IMR-90 (cell line): ENCODE results near the gene RNF11. TPM values are rescaled to one million over a fixed set of nuclear protein-coding genes. Genes with fewer than 3 reads are reported as not detected.

ENCODE experiments used
- ATAC-seq: fragments of 200-7000 bp; cut with Tn5 transposase; 2 replicates; pipeline ENCODE4 v1.9.1; 2020; ENCODE audit warnings: low read depth, mild to moderate bottlenecking, moderate library complexity
- BruUV-seq: library from RNA; stranded (reverse); fragments of 400-500 nt; replicated peaks from 2 replicates; lab custom pipeline; 2021; lab: Mats Ljungman, UMichigan
- CTCF ChIA-PET: fragments of 300-600 bp; formaldehyde crosslinking; extraction: SDS; loops from one replicate; lab custom pipeline; 2021; ENCODE audit warnings: antibody characterized with exemption; lab: Yijun Ruan, JAX
- POLR2A ChIA-PET: fragments of 300-600 bp; sonication (Branson Sonifier 250); formaldehyde crosslinking; loops from one replicate; lab custom pipeline; 2022; ENCODE audit warnings: antibody characterized with exemption; ENCODE audit not compliant: unreplicated experiment; lab: Charles Lee
- DNase-seq: peaks from one replicate; pipeline ENCODE4 v3.0.0; 2013
- H2AFZ ChIP-seq: replicated peaks from 2 replicates; pipeline ENCODE3; 2013; ENCODE audit warnings: low read length, mild to moderate bottlenecking; ENCODE audit not compliant: poor library complexity
- H2AK5ac ChIP-seq: 2 replicates; pipeline ENCODE4 v1.6.1; 2013; ENCODE audit warnings: low read depth, low read length, inconsistent platforms
- H2AK9ac ChIP-seq: replicated peaks from 2 replicates; pipeline ENCODE3; 2013; ENCODE audit warnings: mild to moderate bottlenecking, low read depth, low read length, moderate library complexity; ENCODE audit not compliant: poor library complexity
- H2BK120ac ChIP-seq: 2 replicates; pipeline ENCODE4 v1.6.1; 2013; ENCODE audit warnings: low read depth, low read length, inconsistent platforms
- H2BK15ac ChIP-seq: 3 replicates; pipeline ENCODE4 v1.6.1; 2013; ENCODE audit warnings: low read depth, low read length, inconsistent platforms
- H2BK20ac ChIP-seq: 2 replicates; pipeline ENCODE4 v1.6.1; 2013; ENCODE audit warnings: low read depth, mild to moderate bottlenecking, inconsistent platforms, low read length, moderate library complexity
- H2BK5ac ChIP-seq: 2 replicates; pipeline ENCODE4 v1.6.1; 2013; ENCODE audit warnings: mild to moderate bottlenecking, low read depth, low read length, inconsistent platforms; ENCODE audit not compliant: poor library complexity, severe bottlenecking
- H3K14ac ChIP-seq: replicated peaks from 2 replicates; pipeline ENCODE4 v1.6.1; 2013; ENCODE audit warnings: low read depth, low read length, inconsistent platforms
- H3K18ac ChIP-seq: 2 replicates; pipeline ENCODE4 v1.6.1; 2013; ENCODE audit warnings: low read depth, low read length, control low read depth
- H3K23ac ChIP-seq: 2 replicates; pipeline ENCODE4 v1.6.1; 2013; ENCODE audit warnings: low read depth, low read length, inconsistent platforms
- H3K27ac ChIP-seq: 2 replicates; pipeline ENCODE4 v1.5.1; 2013; ENCODE audit warnings: mild to moderate bottlenecking, control low read depth, low read length; ENCODE audit not compliant: insufficient read depth
- H3K27me3 ChIP-seq: 2 replicates; pipeline ENCODE4 v1.6.1; 2013; ENCODE audit warnings: low read length; ENCODE audit not compliant: control insufficient read depth, insufficient read depth
- H3K36me3 ChIP-seq: 2 replicates; pipeline ENCODE4 v1.6.1; 2013; ENCODE audit warnings: low read length, mixed read lengths; ENCODE audit not compliant: control insufficient read depth, insufficient read depth
- H3K4ac ChIP-seq: 2 replicates; pipeline ENCODE4 v1.6.1; 2013; ENCODE audit warnings: low read depth, low read length, inconsistent platforms
- H3K4me1 ChIP-seq: 2 replicates; pipeline ENCODE4 v1.6.1; 2013; ENCODE audit warnings: low read length, mixed read lengths; ENCODE audit not compliant: control insufficient read depth, insufficient read depth
- H3K4me2 ChIP-seq: 2 replicates; pipeline ENCODE4 v1.6.1; 2013; ENCODE audit warnings: low read depth, mild to moderate bottlenecking, control low read depth, low read length, moderate library complexity
- H3K4me3 ChIP-seq: 2 replicates; pipeline ENCODE4 v1.5.1; 2013; ENCODE audit warnings: low read depth, mild to moderate bottlenecking, control low read depth, low read length, moderate library complexity; ENCODE audit not compliant: insufficient read depth
- H3K56ac ChIP-seq: 2 replicates; pipeline ENCODE4 v1.6.1; 2013; ENCODE audit warnings: low read length, inconsistent platforms; ENCODE audit not compliant: insufficient read depth; ENCODE audit errors: extremely low read depth
- H3K79me1 ChIP-seq, 2 experiments: 2 replicates each; pipeline ENCODE4 v1.6.1; 2013; ENCODE audit warnings: low read length in 2 of 2, inconsistent platforms in 1 of 2, low read depth in 1 of 2
- H3K9ac ChIP-seq: 2 replicates; pipeline ENCODE4 v1.6.1; 2013; ENCODE audit warnings: low read depth, low read length, control low read depth
- H3K9me1 ChIP-seq: 2 replicates; pipeline ENCODE4 v1.6.1; 2013; ENCODE audit warnings: low read length, inconsistent platforms; ENCODE audit not compliant: insufficient read depth
- H3K9me3 ChIP-seq: 2 replicates; pipeline ENCODE4 v1.6.1; 2013; ENCODE audit warnings: low read length; ENCODE audit not compliant: control insufficient read depth, insufficient read depth
- H4K20me1 ChIP-seq: 2 replicates; pipeline ENCODE4 v1.6.1; 2013; ENCODE audit warnings: low read length, inconsistent platforms; ENCODE audit not compliant: insufficient read depth
- H4K5ac ChIP-seq: 2 replicates; pipeline ENCODE4 v1.6.1; 2013; ENCODE audit warnings: mild to moderate bottlenecking, low read depth, low read length, control low read depth
- H4K8ac ChIP-seq, 2 experiments: 2 replicates each; pipeline ENCODE4 v1.6.1; 2013; ENCODE audit warnings: low read depth in 2 of 2, low read length in 2 of 2, control low read depth in 1 of 2, inconsistent platforms in 1 of 2
- H4K91ac ChIP-seq: 2 replicates; pipeline ENCODE4 v1.6.1; 2013; ENCODE audit warnings: low read depth, low read length, inconsistent platforms; ENCODE audit not compliant: insufficient read depth
- BHLHE40 ChIP-seq: fragments of 150-350 bp; IDR thresholded peaks from 2 replicates; pipeline ENCODE4 v1.6.1; 2016; ENCODE audit warnings: mild to moderate bottlenecking, low read depth, low read length
- CEBPB ChIP-seq: IDR thresholded peaks from 2 replicates; pipeline ENCODE4 v1.6.1; 2012; ENCODE audit warnings: low read depth, low read length, improper control_type of control experiment
- CHD1 ChIP-seq: IDR thresholded peaks from 2 replicates; pipeline ENCODE4 v1.6.1; 2012; ENCODE audit warnings: low read depth, low read length, improper control_type of control experiment
- FOS ChIP-seq: fragments of 150-350 bp; IDR thresholded peaks from 2 replicates; pipeline ENCODE4 v1.6.1; 2016; ENCODE audit warnings: low read depth, low read length
- MAFK ChIP-seq: IDR thresholded peaks from 2 replicates; pipeline ENCODE4 v1.6.1; 2012; ENCODE audit warnings: low read depth, low read length, improper control_type of control experiment
- MAZ ChIP-seq: IDR thresholded peaks from 2 replicates; pipeline ENCODE4 v1.6.1; 2012; ENCODE audit warnings: low read depth, mild to moderate bottlenecking, low read length, improper control_type of control experiment, moderate library complexity, borderline replicate concordance
- MXI1 ChIP-seq: IDR thresholded peaks from 2 replicates; pipeline ENCODE4 v1.6.1; 2012; ENCODE audit warnings: low read depth, mild to moderate bottlenecking, low read length, moderate library complexity, borderline replicate concordance
- NFE2L2 ChIP-seq: fragments of 150-350 bp; IDR thresholded peaks from 2 replicates; pipeline ENCODE4 v1.6.1; 2016; ENCODE audit warnings: low read depth, mild to moderate bottlenecking, low read length
- POLR2A ChIP-seq: IDR thresholded peaks from 2 replicates; pipeline ENCODE4 v1.6.1; 2012; ENCODE audit warnings: mild to moderate bottlenecking, low read depth, low read length
- RAD21 ChIP-seq: IDR thresholded peaks from 2 replicates; pipeline ENCODE4 v1.6.1; 2012; ENCODE audit warnings: low read length, improper control_type of control experiment
- RCOR1 ChIP-seq: IDR thresholded peaks from 2 replicates; pipeline ENCODE4 v1.6.1; 2012; ENCODE audit warnings: mild to moderate bottlenecking, low read length, improper control_type of control experiment; ENCODE audit not compliant: insufficient replicate concordance
- RFX5 ChIP-seq: IDR thresholded peaks from 2 replicates; pipeline ENCODE4 v1.8.0; 2012; ENCODE audit warnings: low read depth, mild to moderate bottlenecking, low read length, moderate library complexity
- SMC3 ChIP-seq: fragments of 150-350 bp; IDR thresholded peaks from 2 replicates; pipeline ENCODE4 v1.6.1; 2016; ENCODE audit warnings: low read depth, mild to moderate bottlenecking, antibody characterized with exemption, low read length, moderate library complexity
- WGBS, 2 experiments: methylation state at CpG; one replicate each; pipeline versions ENCODE4 v1.1.5 to v1.1.7; 2013; ENCODE audit warnings: missing lambda C conversion rate in 2 of 2; ENCODE audit not compliant: insufficient read length in 1 of 2; ENCODE audit errors: extremely low coverage in 2 of 2; 5-methylcytosine and 5-hydroxymethylcytosine counted together
- dilution Hi-C: fragments of 300-500 bp; cut with HindIII; formaldehyde crosslinking; loops from one replicate; pipeline ENCODE4 v1.14.3; 2018; ENCODE audit warnings: low sequenced_read_pairs; ENCODE audit not compliant: unreplicated experiment
- in situ Hi-C: fragments of 300-500 bp; cut with MboI; formaldehyde crosslinking; loops from 3 replicates; pipeline ENCODE4 v1.14.3; 2019; ENCODE audit warnings: low sequenced_read_pairs, inconsistent platforms, mixed read lengths
- intact Hi-C: fragments of 100-400 bp; cut with micrococcal nuclease; formaldehyde crosslinking; loops from 2 replicates; pipeline ENCODE4 v1.10.0; 2022
- polyA plus RNA-seq, 3 experiments: library from polyadenylated mRNA; depleted of rRNA; stranded (reverse); fragments of >200 nt; gene quantifications; 2 replicates each; pipeline ENCODE4 v1.2.3, GENCODE V29; 2012; ENCODE audit warnings: low replicate concordance in 1 of 3
- total RNA-seq: library from RNA; depleted of rRNA; stranded (reverse); fragments of >200 nt; gene quantifications from 2 replicates; pipeline ENCODE4 v1.2.3, GENCODE V29; 2012
- TF ChIP-seq, protein P1 (sequence below): fragments of 150-350 bp; IDR thresholded peaks from 2 replicates; pipeline ENCODE4 v1.6.1; 2016; ENCODE audit warnings: low read depth, mild to moderate bottlenecking, low read length, moderate library complexity, borderline replicate concordance
- TF ChIP-seq, protein P2 (sequence below): conservative IDR thresholded peaks from 2 replicates; pipeline ENCODE4 v1.5.1; 2012; ENCODE audit warnings: mild to moderate bottlenecking, low read depth, low read length, improper control_type of control experiment
- TF ChIP-seq, protein P3 (sequence below): fragments of 150-350 bp; IDR thresholded peaks from 2 replicates; pipeline ENCODE4 v1.6.1; 2017; ENCODE audit warnings: mild to moderate bottlenecking, antibody characterized with exemption, low read length, low read depth

The RNF11 gene
- total and polyA plus RNA-seq, 2 of the 4 experiments (the other 2 are of a cell fraction), result 63.3 to 64.1 TPM

DNA sequence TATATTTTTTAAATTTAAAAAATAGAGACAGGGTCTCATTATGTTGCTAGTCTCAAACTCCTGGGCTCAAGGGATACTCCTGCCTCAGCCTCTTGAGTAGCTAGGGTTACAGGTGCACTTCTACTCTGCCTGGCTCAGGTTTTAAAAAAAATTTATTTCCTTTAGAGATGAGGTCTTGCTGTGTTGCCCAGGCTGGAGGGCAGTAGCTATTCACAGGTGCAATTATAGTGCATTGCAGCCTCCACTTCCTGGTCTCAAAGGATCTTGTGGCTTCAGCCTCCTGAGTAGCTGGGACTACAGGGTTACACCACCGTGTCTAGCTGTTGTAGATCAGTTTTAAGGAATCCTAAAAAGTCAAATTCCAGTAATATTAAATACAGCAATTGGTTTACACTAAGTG, 5.0 kb downstream of the RNF11 start:
- no peak overlapping the region for H3K4me2 ChIP-seq
- no TSS peak for BruUV-seq

More for the DNA sequence above, 5.0 kb downstream of the RNF11 start:
- no peak overlapping the region for H3K27ac ChIP-seq
- H3K36me3 ChIP-seq, result no peaks in the 10 kb centered on the region
- DNase-seq (no peak), ATAC-seq (no peak)
- H4K5ac ChIP-seq, result no peak overlapping the region
- H3K9ac ChIP-seq, result no peak overlapping the region
- H4K91ac ChIP-seq, result no peak overlapping the region
- H3K9me1 ChIP-seq, result peaks cover 6% of the 10 kb centered on the region
- in situ Hi-C loops, result loop anchor here (5.0 kb wide), 1 partner anchor 49 kb away; no protein-coding TSS in a partner anchor
- H2AK9ac ChIP-seq, result no peak overlapping the region
- ChIA-PET CTCF (no interaction called here), POLR2A (no interaction called here)
- intact Hi-C loops, result no loop called here
- H4K20me1 ChIP-seq, result peaks cover 86% of the 10 kb centered on the region
- WGBS, 2 experiments, result no CpG with 5 or more reads among the region's 1 CpG
- no peak overlapping the region for H3K56ac ChIP-seq
- H3K27me3 ChIP-seq, result no peaks in the 10 kb centered on the region
- H3K23ac ChIP-seq, result no peak overlapping the region
- H2BK20ac ChIP-seq, result no peak overlapping the region
- no peak overlapping the region for H2AFZ ChIP-seq
- dilution Hi-C loops, result no loop called here
- TF ChIP-seq, protein P1, sequence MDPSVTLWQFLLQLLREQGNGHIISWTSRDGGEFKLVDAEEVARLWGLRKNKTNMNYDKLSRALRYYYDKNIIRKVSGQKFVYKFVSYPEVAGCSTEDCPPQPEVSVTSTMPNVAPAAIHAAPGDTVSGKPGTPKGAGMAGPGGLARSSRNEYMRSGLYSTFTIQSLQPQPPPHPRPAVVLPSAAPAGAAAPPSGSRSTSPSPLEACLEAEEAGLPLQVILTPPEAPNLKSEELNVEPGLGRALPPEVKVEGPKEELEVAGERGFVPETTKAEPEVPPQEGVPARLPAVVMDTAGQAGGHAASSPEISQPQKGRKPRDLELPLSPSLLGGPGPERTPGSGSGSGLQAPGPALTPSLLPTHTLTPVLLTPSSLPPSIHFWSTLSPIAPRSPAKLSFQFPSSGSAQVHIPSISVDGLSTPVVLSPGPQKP, result no peak
- TF ChIP-seq MAZ, result no peak
- no peak for TF ChIP-seq MXI1
- TF ChIP-seq MAFK, result no peak
- no peak for TF ChIP-seq RCOR1
- TF ChIP-seq, protein P2, sequence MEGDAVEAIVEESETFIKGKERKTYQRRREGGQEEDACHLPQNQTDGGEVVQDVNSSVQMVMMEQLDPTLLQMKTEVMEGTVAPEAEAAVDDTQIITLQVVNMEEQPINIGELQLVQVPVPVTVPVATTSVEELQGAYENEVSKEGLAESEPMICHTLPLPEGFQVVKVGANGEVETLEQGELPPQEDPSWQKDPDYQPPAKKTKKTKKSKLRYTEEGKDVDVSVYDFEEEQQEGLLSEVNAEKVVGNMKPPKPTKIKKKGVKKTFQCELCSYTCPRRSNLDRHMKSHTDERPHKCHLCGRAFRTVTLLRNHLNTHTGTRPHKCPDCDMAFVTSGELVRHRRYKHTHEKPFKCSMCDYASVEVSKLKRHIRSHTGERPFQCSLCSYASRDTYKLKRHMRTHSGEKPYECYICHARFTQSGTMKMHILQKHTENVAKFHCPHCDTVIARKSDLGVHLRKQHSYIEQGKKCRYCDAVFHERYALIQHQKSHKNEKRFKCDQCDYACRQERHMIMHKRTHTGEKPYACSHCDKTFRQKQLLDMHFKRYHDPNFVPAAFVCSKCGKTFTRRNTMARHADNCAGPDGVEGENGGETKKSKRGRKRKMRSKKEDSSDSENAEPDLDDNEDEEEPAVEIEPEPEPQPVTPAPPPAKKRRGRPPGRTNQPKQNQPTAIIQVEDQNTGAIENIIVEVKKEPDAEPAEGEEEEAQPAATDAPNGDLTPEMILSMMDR, result no peak
- no peak for TF ChIP-seq FOS
- TF ChIP-seq RAD21, result no peak
- TF ChIP-seq CEBPB, result no peak
- no peak for TF ChIP-seq SMC3
- TF ChIP-seq CHD1, result no peak
- no peak for TF ChIP-seq NFE2L2
- no peak for TF ChIP-seq POLR2A
- TF ChIP-seq RFX5, result no peak
- TF ChIP-seq BHLHE40, result no peak
- TF ChIP-seq, protein P3, sequence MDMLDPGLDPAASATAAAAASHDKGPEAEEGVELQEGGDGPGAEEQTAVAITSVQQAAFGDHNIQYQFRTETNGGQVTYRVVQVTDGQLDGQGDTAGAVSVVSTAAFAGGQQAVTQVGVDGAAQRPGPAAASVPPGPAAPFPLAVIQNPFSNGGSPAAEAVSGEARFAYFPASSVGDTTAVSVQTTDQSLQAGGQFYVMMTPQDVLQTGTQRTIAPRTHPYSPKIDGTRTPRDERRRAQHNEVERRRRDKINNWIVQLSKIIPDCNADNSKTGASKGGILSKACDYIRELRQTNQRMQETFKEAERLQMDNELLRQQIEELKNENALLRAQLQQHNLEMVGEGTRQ, result no peak
- H2BK5ac ChIP-seq, result no peak overlapping the region
- no peak overlapping the region for H3K4ac ChIP-seq
- H3K79me1 ChIP-seq, result peaks cover 0 to 62% of the 10 kb centered on the region in 2 experiments; a peak in 3 of 4 replicates
- no peaks in the 10 kb centered on the region for H3K9me3 ChIP-seq
- H3K14ac ChIP-seq, result no peak overlapping the region
- H2AK5ac ChIP-seq, result no peak overlapping the region
- H2BK120ac ChIP-seq, result no peak overlapping the region
- H3K4me3 ChIP-seq, result no peak overlapping the region
- no peak overlapping the region for H2BK15ac ChIP-seq
- peaks cover 1% of the 10 kb centered on the region; the same call in 1 of the 2 replicates for H3K4me1 ChIP-seq
- no peak overlapping the region for H3K18ac ChIP-seq
- no peak overlapping the region for H4K8ac ChIP-seq
